Purkinje cell (primary cell): Measurements from ENCODE around the gene CETN2. TPM values are rescaled to one million over a fixed set of nuclear protein-coding genes. Genes with fewer than 3 reads are reported as not detected.

Source experiments
- polyA plus RNA-seq: library from polyadenylated mRNA; unstranded; fragments of >200 nt; fragmentation: Nextera tagmentation; gene quantifications from 2 replicates; pipeline ENCODE4 v1.2.1, GENCODE V29; 2014

The CETN2 gene
- polyA plus RNA-seq = 115 and 119 TPM in 2 replicates

GRCh38 chrX:152830312-152831305 is at the start of gene CETN2, which contains the start of gene NSDHL:
CETN2 (minus strand) TSS chrX:152830757; CDS start chrX:152830710, 47 bp downstream.
NSDHL (plus strand) TSS chrX:152831063; CDS start chrX:152846325, 15,262 bp downstream.

Other genes with a start within 250 kb of the CETN2 start
- gene GABRQ, start 192.9 kb downstream of the CETN2 start, polyA plus RNA-seq = not detected in 2 replicates
- not detected in 2 replicates for gene MAGEA3, start 132.0 kb downstream of the CETN2 start, polyA plus RNA-seq
- gene CSAG2, start 121.5 kb downstream of the CETN2 start, polyA plus RNA-seq = not detected in 2 replicates
- gene MAGEA2B, start 116.1 kb downstream of the CETN2 start, polyA plus RNA-seq = not detected in 2 replicates
- 0.86 TPM in 1 of 2 replicates, not detected in the other for gene CSAG1, start 97.0 kb downstream of the CETN2 start, polyA plus RNA-seq
- gene MAGEA12, start 97.0 kb downstream of the CETN2 start, polyA plus RNA-seq = not detected in 2 replicates
- gene MAGEA2, start 76.9 kb downstream of the CETN2 start, polyA plus RNA-seq = not detected in 2 replicates
- gene CSAG3, start 71.5 kb downstream of the CETN2 start, polyA plus RNA-seq = not detected in 2 replicates
- gene MAGEA6, start 61.1 kb downstream of the CETN2 start, polyA plus RNA-seq = not detected in 2 replicates
- 16.4 and 20.0 TPM in 2 replicates for gene NSDHL, start 306 bp upstream of the CETN2 start, polyA plus RNA-seq
- gene ZNF185, start 67.3 kb upstream of the CETN2 start, polyA plus RNA-seq = 1.1 TPM in 1 of 2 replicates, not detected in the other
- gene PNMA5, start 163.4 kb upstream of the CETN2 start, polyA plus RNA-seq = 0.32 TPM in 1 of 2 replicates, not detected in the other
- 4.1 and 5.0 TPM in 2 replicates for gene PNMA3, start 225.7 kb upstream of the CETN2 start, polyA plus RNA-seq
- gene PNMA6A, start 241.7 kb upstream of the CETN2 start, polyA plus RNA-seq = 8.3 and 14.3 TPM in 2 replicates